Right renal cortex interstitium (tissue), 3 donors: ENCODE data around the gene DNAI2. TPM values are rescaled to one million over a fixed set of nuclear protein-coding genes. Genes with fewer than 3 reads are reported as not detected.

Experiments used
- DNase-seq, 3 donors: peaks; one replicate each; pipeline ENCODE4 v3.0.0-alpha.2; 2013; ENCODE audit warnings: low read depth in 3 of 3, low spot score in 2 of 3
- polyA plus RNA-seq, 3 donors: library from polyadenylated mRNA; unstranded; fragments of 120-200 nt; gene quantifications; one replicate each; pipeline ENCODE4 v1.2.1, GENCODE V29; 2013; ENCODE audit not compliant: insufficient read length in 3 of 3

DNAI2 gene
- polyA plus RNA-seq, 3 donors = 0.18 to 0.26 TPM; not detected in 1

GRCh38 chr17:74357466-74357809, 83.4 kb downstream of the DNAI2 start:
- no peak for DNase-seq

GRCh38 chr17:74358697-74359096, 84.7 kb downstream of the DNAI2 start:
- DNase-seq = no peak

- DNase-seq = no peak
Measured at GRCh38 chr17:74359916-74360315, 85.9 kb downstream of the DNAI2 start.

- DNase-seq = no peak
Measured at GRCh38 chr17:74360899-74361229, 86.8 kb downstream of the DNAI2 start.

- no peak for DNase-seq
Measured at GRCh38 chr17:74361230-74362068, 87.4 kb downstream of the DNAI2 start, which contains the start of gene BTBD17. Gene BTBD17 (minus strand): TSS chr17:74361868. CDS start chr17:74361819, 49 bp downstream.

GRCh38 chr17:74362069-74362405, 88.0 kb downstream of the DNAI2 start:
- no peak for DNase-seq

GRCh38 chr17:74362810-74363498, 88.9 kb downstream of the DNAI2 start:
- DNase-seq = no peak

Other genes with a start within 250 kb of the DNAI2 start
- gene RPL38, start 70.6 kb upstream of the DNAI2 start, polyA plus RNA-seq = 1,000 to 10,000 TPM; 1,167 to 1,218 (median 1,204) TPM
- gene TTYH2, start 60.7 kb upstream of the DNAI2 start, polyA plus RNA-seq = 10 to 100 TPM; 13.5 to 15.9 (median 15.1) TPM
- gene KIF19, start 52.0 kb downstream of the DNAI2 start, polyA plus RNA-seq = under 1 TPM; 0.37 to 0.54 (median 0.44) TPM
- gene BTBD17, start 87.6 kb downstream of the DNAI2 start, polyA plus RNA-seq = under 1 TPM; 0.11 to 0.21 (median 0.17) TPM
- under 1 TPM in 1 of 3 donors, not detected in 2; 0.18 TPM for gene GPR142, start 93.3 kb downstream of the DNAI2 start, polyA plus RNA-seq
- 100 to 1,000 TPM in 2 of 3 donors, 10 to 100 TPM in 1; 92.3 to 121 (median 112) TPM for gene GPRC5C, start 157.9 kb downstream of the DNAI2 start, polyA plus RNA-seq
- 1 to 10 TPM in 2 of 3 donors, under 1 TPM in 1; 0.87 to 1.3 (median 1.1) TPM for gene CD300A, start 192.4 kb downstream of the DNAI2 start, polyA plus RNA-seq